Testis (tissue), 2 donors: ENCODE results near the gene ZNF641.

Source experiments
- POLR2A ChIP-seq: fragments of 450-650 bp; IDR thresholded peaks from one replicate; pipeline ENCODE4 v1.6.1; 2017; ENCODE audit warnings: antibody characterized with exemption, mild to moderate bottlenecking, moderate library complexity
- TF ChIP-seq, protein P1 (sequence below), 3 experiments: fragments of 450-650 bp in 2 of 3; fragments of 200-600 bp in 1 of 3; sonication (generic) in 1 of 3; IDR thresholded peaks; one replicate each; pipeline ENCODE4 v1.5.1; 2016 to 2019; ENCODE audit warnings: antibody characterized with exemption in 3 of 3, mild to moderate bottlenecking in 2 of 3, moderate library complexity in 1 of 3

DNA sequence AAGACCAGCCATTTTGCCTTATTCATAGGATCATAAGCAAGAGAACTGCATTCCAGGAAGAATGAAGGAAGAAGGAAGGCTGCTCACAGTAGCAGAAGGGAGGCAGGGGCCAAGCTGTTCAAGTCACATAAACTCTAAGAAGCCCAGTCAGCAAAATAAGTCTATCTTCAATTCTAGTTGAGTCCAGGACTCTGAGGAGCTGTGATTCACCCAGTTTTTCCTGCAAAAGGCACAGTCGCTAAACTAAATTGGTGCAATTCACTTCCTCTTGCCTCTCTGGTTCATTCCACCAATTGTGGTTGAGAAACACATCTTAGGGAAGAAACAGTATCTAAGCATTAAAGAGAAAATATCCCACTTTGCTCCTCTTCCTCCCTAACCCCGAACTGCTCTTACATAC, 9.8 kb downstream of the ZNF641 start:
- TF ChIP-seq, protein P1, sequence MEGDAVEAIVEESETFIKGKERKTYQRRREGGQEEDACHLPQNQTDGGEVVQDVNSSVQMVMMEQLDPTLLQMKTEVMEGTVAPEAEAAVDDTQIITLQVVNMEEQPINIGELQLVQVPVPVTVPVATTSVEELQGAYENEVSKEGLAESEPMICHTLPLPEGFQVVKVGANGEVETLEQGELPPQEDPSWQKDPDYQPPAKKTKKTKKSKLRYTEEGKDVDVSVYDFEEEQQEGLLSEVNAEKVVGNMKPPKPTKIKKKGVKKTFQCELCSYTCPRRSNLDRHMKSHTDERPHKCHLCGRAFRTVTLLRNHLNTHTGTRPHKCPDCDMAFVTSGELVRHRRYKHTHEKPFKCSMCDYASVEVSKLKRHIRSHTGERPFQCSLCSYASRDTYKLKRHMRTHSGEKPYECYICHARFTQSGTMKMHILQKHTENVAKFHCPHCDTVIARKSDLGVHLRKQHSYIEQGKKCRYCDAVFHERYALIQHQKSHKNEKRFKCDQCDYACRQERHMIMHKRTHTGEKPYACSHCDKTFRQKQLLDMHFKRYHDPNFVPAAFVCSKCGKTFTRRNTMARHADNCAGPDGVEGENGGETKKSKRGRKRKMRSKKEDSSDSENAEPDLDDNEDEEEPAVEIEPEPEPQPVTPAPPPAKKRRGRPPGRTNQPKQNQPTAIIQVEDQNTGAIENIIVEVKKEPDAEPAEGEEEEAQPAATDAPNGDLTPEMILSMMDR (IDR thresholded peaks at IDR 0.05) = no peak
- TF ChIP-seq POLR2A = no peak
